ENCODE measurements around the gene CYP1B1. TPM values are rescaled to one million over a fixed set of nuclear protein-coding genes. Genes with fewer than 3 reads are reported as not detected.

CYP1B1 gene
- total and polyA plus RNA-seq, 2 donors: 10.7 to 16.7 TPM

GRCh38 chr2:38108907-38109731 is 33.2 kb upstream of the CYP1B1 start:
- H3K27ac ChIP-seq (ENCODE audit: low read depth): no peak overlapping the region
- H3K4me3 ChIP-seq (ENCODE audit: low read depth, low read length): no peak overlapping the region
- WGBS: 75% methylated on average over 11 of the region's 11 CpGs
- H3K36me3 ChIP-seq (ENCODE audit: insufficient read depth): no peaks in the 10 kb centered on the region
- no peaks in the 10 kb centered on the region for H3K4me1 ChIP-seq (ENCODE audit: insufficient read depth)
- no peak for DNase-seq (ENCODE audit: extremely low spot score)

GRCh38 chr2:38107738-38108410 is 31.9 kb upstream of the CYP1B1 start:
- 88% methylated on average over 17 of the region's 17 CpGs for WGBS
- no peak for DNase-seq (ENCODE audit: extremely low spot score)

GRCh38 chr2:38106405-38107094 is 30.6 kb upstream of the CYP1B1 start:
- peak overlapping the region; percentile 62 for H3K27ac ChIP-seq (ENCODE audit: low read depth)
- no peak for DNase-seq (ENCODE audit: extremely low spot score)
- H3K4me1 ChIP-seq (ENCODE audit: insufficient read depth): no peaks in the 10 kb centered on the region
- H3K36me3 ChIP-seq (ENCODE audit: insufficient read depth): no peaks in the 10 kb centered on the region
- H3K4me3 ChIP-seq (ENCODE audit: low read depth, low read length): no peak overlapping the region
- 58% methylated on average over 7 of the region's 7 CpGs for WGBS

More at GRCh38 chr2:38107738-38108410, 31.9 kb upstream of the CYP1B1 start:
- Histone ChIP-seq H3K4me1 (ENCODE audit: insufficient read depth) (no peaks in the 10 kb centered on the region), H3K27ac (ENCODE audit: low read depth) (no peak overlapping the region), H3K36me3 (ENCODE audit: insufficient read depth) (no peaks in the 10 kb centered on the region), H3K4me3 (ENCODE audit: low read depth, low read length) (no peak overlapping the region)

GRCh38 chr2:38105922-38106321 is 30.0 kb upstream of the CYP1B1 start:
- Histone ChIP-seq H3K4me3 (ENCODE audit: low read depth, low read length) (no peak overlapping the region), H3K27ac (ENCODE audit: low read depth) (no peak overlapping the region)
- WGBS: 92% methylated on average over 7 of the region's 7 CpGs

GRCh38 chr2:38104598-38104997 is 28.6 kb upstream of the CYP1B1 start:
- 98% methylated on average over 3 of the region's 3 CpGs for WGBS
- no peaks in the 10 kb centered on the region for H3K4me1 ChIP-seq (ENCODE audit: insufficient read depth)
- no peak overlapping the region for H3K4me3 ChIP-seq (ENCODE audit: low read depth, low read length)
- H3K36me3 ChIP-seq (ENCODE audit: insufficient read depth): no peaks in the 10 kb centered on the region
- H3K27ac ChIP-seq (ENCODE audit: low read depth): no peak overlapping the region
- DNase-seq (ENCODE audit: extremely low spot score): no peak

More at GRCh38 chr2:38105922-38106321, 30.0 kb upstream of the CYP1B1 start:
- no peaks in the 10 kb centered on the region for H3K4me1 ChIP-seq (ENCODE audit: insufficient read depth)
- no peaks in the 10 kb centered on the region for H3K36me3 ChIP-seq (ENCODE audit: insufficient read depth)
- no peak for DNase-seq (ENCODE audit: extremely low spot score)

- no peaks in the 10 kb centered on the region for H3K4me1 ChIP-seq (ENCODE audit: insufficient read depth)
- 78% methylated on average over 3 of the region's 3 CpGs for WGBS
- H3K27ac ChIP-seq (ENCODE audit: low read depth): no peak overlapping the region
- no peak overlapping the region for H3K4me3 ChIP-seq (ENCODE audit: low read depth, low read length)
- no peaks in the 10 kb centered on the region for H3K36me3 ChIP-seq (ENCODE audit: insufficient read depth)
- DNase-seq (ENCODE audit: extremely low spot score): no peak
These were observed 24.4 kb upstream of the CYP1B1 start for GRCh38 chr2:38100328-38100727.

GRCh38 chr2:38099099-38100028 is 23.4 kb upstream of the CYP1B1 start:
- H3K36me3 ChIP-seq (ENCODE audit: insufficient read depth): no peaks in the 10 kb centered on the region
- DNase-seq (ENCODE audit: extremely low spot score): no peak
- no peak overlapping the region for H3K4me3 ChIP-seq (ENCODE audit: low read depth, low read length)
- no peaks in the 10 kb centered on the region for H3K4me1 ChIP-seq (ENCODE audit: insufficient read depth)
- H3K27ac ChIP-seq (ENCODE audit: low read depth): no peak overlapping the region
- WGBS: 70% methylated on average over 10 of the region's 10 CpGs

GRCh38 chr2:38098421-38099098 is 22.6 kb upstream of the CYP1B1 start:
- no peak for DNase-seq (ENCODE audit: extremely low spot score)
- Histone ChIP-seq H3K4me1 (ENCODE audit: insufficient read depth) (no peaks in the 10 kb centered on the region), H3K27ac (ENCODE audit: low read depth) (no peak overlapping the region), H3K36me3 (ENCODE audit: insufficient read depth) (no peaks in the 10 kb centered on the region), H3K4me3 (ENCODE audit: low read depth, low read length) (peak overlapping the region; percentile 12)
- WGBS: 42% methylated on average over 11 of the region's 11 CpGs

- Histone ChIP-seq H3K4me3 (ENCODE audit: low read depth, low read length) (peak overlapping the region; percentile 12), H3K36me3 (ENCODE audit: insufficient read depth) (no peaks in the 10 kb centered on the region), H3K27ac (ENCODE audit: low read depth) (no peak overlapping the region), H3K4me1 (ENCODE audit: insufficient read depth) (no peaks in the 10 kb centered on the region)
- WGBS: 69% methylated on average over 4 of the region's 4 CpGs
- no peak for DNase-seq (ENCODE audit: extremely low spot score)
These were observed 22.0 kb upstream of the CYP1B1 start for GRCh38 chr2:38097988-38098385.

- no peak overlapping the region for H3K27ac ChIP-seq (ENCODE audit: low read depth)
- WGBS: 74% methylated on average over 2 of the region's 2 CpGs
- H3K4me1 ChIP-seq (ENCODE audit: insufficient read depth): no peaks in the 10 kb centered on the region
These were observed 21.5 kb upstream of the CYP1B1 start for GRCh38 chr2:38097258-38097987.

GRCh38 chr2:38095996-38096861 is 20.3 kb upstream of the CYP1B1 start:
- peak; percentile 83 for DNase-seq (ENCODE audit: extremely low spot score)
- Histone ChIP-seq H3K4me3 (ENCODE audit: low read depth, low read length) (no peak overlapping the region), H3K36me3 (ENCODE audit: insufficient read depth) (no peaks in the 10 kb centered on the region), H3K4me1 (ENCODE audit: insufficient read depth) (no peaks in the 10 kb centered on the region), H3K27ac (ENCODE audit: low read depth) (peak overlapping the region; percentile 58)
- WGBS: 43% methylated on average over 19 of the region's 19 CpGs

More at GRCh38 chr2:38097258-38097987, 21.5 kb upstream of the CYP1B1 start:
- Histone ChIP-seq H3K36me3 (ENCODE audit: insufficient read depth) (no peaks in the 10 kb centered on the region), H3K4me3 (ENCODE audit: low read depth, low read length) (no peak overlapping the region)
- no peak for DNase-seq (ENCODE audit: extremely low spot score)

Measured in urinary bladder (tissue), 4 donors.